ENCODE measurements around the gene DCDC1. TPM values are rescaled to one million over a fixed set of nuclear protein-coding genes. Genes with fewer than 3 reads are reported as not detected.

Gene DCDC1
- total RNA-seq, 1 experiment from 2014 or later = under 0.01 TPM

GRCh38 chr11:31109446-31109845, 260.1 kb downstream of the DCDC1 start:
- DNase-seq (ENCODE audit: low read depth) = no peak

GRCh38 chr11:31107649-31108048, 261.9 kb downstream of the DCDC1 start:
- DNase-seq (ENCODE audit: low read depth) = no peak

- DNase-seq (ENCODE audit: low read depth) = peak; percentile 45
These were observed 262.5 kb downstream of the DCDC1 start for GRCh38 chr11:31106968-31107576.

DNA sequence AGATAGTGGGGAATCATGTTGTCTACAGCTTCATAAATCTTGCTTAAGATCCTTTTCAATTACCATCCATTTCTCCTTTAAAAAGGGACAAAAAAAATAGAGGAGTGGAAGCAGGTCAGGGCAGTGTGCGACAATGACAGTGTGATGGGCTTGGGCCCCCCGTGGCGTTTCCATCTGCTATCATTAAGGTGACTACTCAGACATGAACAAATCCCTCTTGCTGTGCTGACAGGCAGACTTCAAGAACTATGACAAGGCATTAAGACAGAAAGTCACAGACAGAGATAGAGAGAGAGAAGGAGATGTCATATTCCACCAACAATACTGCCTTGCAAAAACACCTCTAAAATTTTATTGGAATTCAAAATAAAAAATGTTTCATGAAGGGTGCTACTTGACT, 263.2 kb downstream of the DCDC1 start:
- DNase-seq (ENCODE audit: low read depth) = no peak

DNA sequence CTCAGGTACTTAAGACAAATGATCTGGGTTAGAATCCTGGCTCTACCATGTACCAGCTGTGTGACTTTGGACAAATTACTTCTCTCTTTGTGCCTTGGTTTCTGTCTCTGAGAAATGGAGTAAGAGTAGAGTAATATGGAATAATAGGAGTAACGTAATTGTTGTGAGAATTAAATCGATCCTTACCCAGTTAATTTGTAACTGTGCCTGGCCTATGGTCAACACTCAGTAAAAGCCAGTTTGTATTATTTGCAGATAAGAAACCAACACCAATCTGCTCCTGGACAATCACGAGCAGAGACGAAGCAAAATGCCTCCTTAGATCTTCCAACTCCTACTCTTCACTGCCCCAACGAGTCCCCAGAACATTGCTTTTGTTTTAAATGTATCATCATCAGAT, 266.7 kb downstream of the DCDC1 start:
- no peak for DNase-seq (ENCODE audit: low read depth)

GRCh38 chr11:31102316-31102715, 267.2 kb downstream of the DCDC1 start:
- DNase-seq (ENCODE audit: low read depth) = no peak

DNA sequence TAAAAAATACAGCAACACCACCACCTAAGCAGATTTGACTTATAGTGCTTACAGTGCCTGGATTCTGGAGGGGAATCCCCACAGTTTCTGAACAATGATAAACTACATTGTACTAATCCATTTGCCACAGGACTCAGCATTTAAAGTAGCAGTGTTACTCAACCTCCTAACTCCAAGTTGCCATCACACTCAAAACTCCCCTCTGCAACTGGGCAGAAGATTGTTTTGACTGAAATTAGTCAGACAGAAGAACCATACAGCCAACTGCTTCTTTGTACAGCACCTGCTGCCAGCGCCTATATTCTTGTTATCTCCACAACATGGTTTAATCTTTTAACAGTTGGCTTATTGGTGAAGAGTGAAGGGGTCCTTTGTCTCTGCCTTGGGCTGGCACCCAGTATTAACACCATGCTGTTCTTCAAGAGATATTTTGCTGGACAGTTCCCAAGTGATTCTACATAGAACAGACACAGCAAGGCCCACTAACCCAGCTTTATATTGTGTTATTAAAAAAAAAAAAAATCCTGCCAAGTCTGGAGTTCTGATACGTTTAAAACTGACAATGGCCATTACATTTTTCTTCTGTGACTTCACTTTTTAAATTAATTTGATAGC, 273.2 kb downstream of the DCDC1 start:
- no peak for DNase-seq (ENCODE audit: low read depth)

DNA sequence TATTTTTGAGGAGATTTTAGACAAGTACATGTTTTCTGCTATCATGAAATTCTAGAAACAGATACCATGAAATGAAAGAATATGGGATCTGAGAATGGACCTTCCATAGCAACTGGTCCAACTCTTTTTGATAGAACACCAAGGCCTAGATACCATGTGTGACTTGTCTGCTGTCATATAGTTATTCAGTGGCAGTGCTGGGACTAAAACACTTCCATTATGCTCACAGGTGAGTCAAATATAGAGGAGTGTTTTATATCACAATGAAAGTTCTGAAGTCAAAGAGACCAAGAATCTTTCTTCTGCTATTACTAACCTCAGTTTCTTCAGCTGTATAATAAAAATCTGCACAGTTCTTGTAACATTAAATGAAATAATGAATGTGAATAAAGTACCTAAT, 276.9 kb downstream of the DCDC1 start:
- no peak for DNase-seq (ENCODE audit: low read depth)

DNA sequence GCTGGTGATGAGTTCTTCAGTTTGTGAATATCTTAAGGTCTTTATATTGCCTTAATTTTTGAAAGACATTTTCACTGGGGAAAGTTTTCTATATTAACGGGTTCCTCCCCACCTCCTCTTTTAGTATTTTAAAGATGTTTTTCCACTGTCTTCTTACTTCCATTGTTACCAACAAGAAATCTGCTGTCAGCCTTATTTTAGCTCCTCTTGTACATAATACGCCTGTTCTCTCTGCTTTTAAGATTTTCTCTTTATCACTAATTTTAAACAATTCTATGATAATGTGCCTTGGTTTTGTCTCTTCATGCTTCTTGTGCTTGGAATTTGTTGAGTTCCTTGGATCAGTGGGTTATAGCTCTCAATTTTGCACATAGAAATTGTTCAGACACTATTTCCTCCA, 280.4 kb downstream of the DCDC1 start:
- DNase-seq (ENCODE audit: low read depth) = no peak

DNA sequence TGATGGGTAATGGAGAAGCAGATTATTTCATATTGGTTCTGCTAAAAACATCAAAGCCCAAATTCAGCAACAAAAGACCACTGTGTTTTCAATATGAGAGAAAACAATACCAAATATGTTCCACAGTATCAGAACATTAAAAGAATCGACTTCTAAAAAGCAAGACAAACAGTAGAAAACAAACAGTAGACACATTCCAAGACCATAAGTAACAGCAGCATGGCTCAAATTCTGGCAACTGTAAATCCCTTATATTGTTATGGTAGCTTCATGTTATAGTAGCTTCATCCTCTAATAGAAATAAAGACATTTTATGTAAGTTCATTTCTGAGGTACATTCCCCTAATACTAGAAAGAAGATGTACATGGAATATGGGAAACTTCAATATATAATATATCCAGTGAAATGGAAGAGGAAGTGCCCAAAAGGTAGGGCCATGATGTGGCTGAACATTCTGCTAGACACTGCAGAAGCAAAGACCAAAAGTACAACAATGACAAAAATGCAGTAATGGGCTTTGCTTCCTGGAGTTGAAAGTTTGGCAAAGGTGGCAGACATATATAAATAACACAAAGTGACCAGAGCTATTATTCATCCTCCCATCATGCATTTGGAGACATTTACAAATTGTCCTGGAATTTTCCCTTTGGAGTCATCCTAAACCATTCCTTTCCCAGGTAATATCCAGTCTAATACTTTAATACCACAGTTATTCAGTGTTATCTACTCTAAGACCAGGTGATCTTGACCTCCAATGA, 299.9 kb downstream of the DCDC1 start:
- DNase-seq (ENCODE audit: low read depth) = no peak

DNA sequence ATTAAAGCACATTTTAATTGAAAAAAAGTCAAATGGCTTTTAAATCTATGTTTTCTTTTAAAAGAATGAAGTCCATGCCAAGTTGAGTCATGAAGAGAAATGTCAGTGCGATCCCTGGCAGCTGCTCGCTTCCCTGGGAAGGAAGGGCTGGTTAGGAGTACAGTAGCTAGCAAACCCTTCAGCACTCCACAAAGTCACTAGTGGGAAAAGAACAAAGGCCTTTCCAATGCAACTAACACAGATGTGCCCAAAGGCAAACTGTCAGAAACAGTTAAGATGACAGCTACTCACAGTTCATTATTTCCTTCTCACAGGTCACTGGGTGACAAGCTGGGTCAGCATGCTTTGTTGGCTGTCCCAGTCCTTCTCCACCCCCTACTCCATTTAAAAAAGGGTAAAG, 308.7 kb downstream of the DCDC1 start:
- DNase-seq (ENCODE audit: low read depth) = peak; percentile 0

DNA sequence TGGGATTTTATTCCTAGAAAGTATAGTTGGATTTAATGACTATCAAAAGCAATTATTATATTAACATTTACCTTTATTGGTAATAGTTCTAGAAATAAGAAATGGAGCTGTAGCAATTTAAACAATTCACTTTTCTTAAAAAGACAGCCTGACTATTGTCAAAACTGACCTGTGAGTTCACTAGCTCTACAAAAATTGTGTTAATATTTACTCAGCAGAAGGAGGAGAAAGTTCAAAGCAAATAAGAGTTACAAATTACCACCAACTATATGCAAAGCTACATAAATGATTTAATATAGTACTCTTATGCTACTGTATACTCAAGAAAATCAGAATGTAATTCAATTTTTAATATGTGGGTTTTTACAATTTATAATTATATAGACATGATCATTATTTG, 310.0 kb downstream of the DCDC1 start:
- no peak for DNase-seq (ENCODE audit: low read depth)

- no peak for DNase-seq (ENCODE audit: low read depth)
These were observed 319.3 kb downstream of the DCDC1 start for GRCh38 chr11:31050061-31050765.

- peak; percentile 5 for DNase-seq (ENCODE audit: low read depth)
These were observed 324.2 kb downstream of the DCDC1 start for GRCh38 chr11:31045335-31045734.

GRCh38 chr11:31030138-31030792, 339.3 kb downstream of the DCDC1 start:
- no peak for DNase-seq (ENCODE audit: low read depth)

DNA sequence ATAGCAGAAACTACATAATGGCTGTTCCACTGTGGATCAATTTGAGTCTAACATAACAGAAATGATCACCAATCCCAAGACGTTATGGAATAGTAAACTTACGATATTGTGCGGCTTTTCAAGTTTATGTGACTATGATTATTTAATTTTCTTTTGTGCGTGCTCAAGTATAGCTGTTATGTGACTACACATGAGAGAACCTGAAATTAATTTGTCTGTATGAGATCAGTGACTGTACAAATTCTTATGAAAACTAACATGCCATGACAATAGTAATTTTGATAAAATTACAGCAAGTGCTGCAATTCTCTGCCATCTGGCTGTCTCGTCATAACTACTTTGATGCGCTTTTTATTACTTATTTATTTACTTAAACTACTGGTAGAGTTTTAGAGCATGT, 343.2 kb downstream of the DCDC1 start:
- no peak for DNase-seq (ENCODE audit: low read depth)

DNA sequence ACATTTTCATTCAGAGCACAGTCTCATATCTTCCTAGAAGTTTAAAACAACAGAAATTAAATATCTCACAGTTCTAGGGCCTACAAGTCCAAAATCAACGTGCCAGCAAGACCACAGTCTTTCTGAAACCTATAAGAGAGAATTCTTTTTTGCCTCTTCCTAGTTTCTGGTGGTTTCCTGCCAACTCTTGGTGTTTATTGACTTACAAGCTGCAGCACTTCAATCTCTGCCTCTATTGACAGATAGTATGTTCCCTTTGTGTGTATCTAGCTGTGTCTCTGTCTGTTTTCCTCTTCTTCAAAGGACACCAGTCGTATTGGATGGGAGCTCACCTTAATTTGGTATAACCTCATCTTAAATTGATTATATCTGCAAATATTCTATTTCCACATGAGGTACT, 347.5 kb downstream of the DCDC1 start:
- DNase-seq (ENCODE audit: low read depth) = no peak

DNA sequence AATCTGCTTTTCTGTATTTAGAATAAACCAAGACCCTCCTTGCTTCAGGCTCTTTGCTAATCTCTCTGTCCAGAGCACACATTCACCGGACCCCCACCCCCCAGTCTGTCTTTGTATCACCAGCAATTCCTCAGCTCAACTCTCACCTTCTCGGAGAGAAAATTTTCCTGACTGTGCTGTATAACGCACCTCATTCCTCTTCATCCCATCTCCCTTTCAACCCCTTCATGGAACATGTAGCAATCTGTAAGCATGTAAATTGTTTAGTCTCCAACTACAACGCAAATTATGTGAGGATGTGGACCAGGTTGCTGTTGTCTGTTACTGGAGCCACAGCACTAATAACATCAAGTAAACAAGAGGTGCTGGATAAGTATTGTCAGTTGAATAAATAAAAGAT, 349.8 kb downstream of the DCDC1 start:
- no peak for DNase-seq (ENCODE audit: low read depth)

- DNase-seq (ENCODE audit: low read depth) = no peak
These were observed 364.3 kb downstream of the DCDC1 start for GRCh38 chr11:31005202-31005601.

DNA sequence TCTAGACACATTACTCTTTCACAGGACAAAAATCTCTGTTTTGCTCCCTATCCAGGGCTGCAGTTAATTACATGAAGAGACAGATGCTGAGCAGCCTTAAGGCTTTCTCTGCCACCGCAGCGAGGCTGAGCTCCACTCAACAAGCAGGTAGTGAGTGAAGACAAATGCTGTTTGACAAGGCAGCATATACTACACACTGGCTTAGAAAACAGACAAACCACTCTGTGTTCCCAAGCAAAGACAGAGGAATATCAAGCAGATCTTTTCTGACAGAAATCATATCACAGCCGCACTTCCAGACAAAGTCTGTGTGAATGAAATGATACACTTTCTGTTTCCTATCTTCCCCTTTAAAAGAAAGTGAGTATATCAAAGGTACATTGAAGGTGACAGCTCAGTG, 368.1 kb downstream of the DCDC1 start:
- no peak for DNase-seq (ENCODE audit: low read depth)

GRCh38 chr11:31000381-31000780, 369.2 kb downstream of the DCDC1 start:
- DNase-seq (ENCODE audit: low read depth) = no peak

- no peak for DNase-seq (ENCODE audit: low read depth)
These were observed 377.1 kb downstream of the DCDC1 start for GRCh38 chr11:30992513-30992849.
